Measurements from ENCODE around the gene DAGLA.

The DAGLA gene

GRCh38 chr11:61791737-61792309 lies 111.6 kb downstream of the DAGLA start:
- TF ChIP-seq CTCF (conservative IDR thresholded peaks at IDR 0.05; ENCODE audit: control insufficient read depth, insufficient read depth, low read depth, low read length): no peak
- peak overlapping the region; percentile 94 for H3K4me3 ChIP-seq (ENCODE audit: control insufficient read depth, low read depth, low read length)
- DNase-seq (ENCODE audit: low read depth): peak; percentile 96

DNA sequence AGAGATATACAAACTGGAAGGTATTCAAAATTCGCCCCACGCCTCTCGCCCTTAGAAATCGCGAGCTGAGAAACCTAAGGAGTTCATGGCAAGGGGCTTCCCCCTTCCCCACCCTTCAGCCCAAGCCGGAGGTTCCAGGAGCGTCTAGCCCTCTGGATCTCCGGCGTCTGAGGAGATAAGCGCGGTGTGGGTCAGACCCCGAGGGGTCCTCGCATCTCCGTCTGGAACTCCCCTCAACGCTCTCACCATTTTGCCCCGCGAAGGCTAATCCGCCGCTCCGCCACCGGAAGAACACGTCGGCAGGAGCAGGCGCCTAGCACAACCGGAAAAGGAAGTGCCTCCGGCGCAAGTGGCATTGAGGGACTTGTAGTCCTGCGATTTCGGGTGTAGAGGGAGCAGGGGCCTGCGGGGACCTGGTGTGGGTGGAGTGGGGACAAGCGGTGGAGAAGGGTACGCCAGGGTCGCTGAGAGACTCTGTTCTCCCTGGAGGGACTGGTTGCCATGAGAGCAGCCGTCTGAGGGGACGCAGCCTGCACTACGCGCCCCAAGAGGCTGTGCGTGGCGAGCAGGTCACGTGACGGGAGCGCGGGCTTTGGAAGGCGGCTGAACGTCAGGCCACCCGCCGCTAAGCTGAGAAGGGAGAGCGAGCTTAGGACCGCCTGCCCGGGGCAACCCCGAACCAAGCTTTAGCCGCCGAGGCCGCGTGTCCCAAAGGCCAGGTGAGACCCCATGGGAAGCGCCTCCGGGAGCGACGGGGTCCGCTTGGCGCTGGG lies 112.3 kb downstream of the DAGLA start, which contains the start of the genes FEN1 and TMEM258:
TSS of gene FEN1 (plus strand) at position 602 of the 773 bp plus-strand sequence. CDS start 2,451 bp downstream, outside the sequence.
TSS of gene TMEM258 (minus strand) at position 290 of the 773 bp plus-strand sequence. CDS start at position 249, 41 bp downstream.
- DNase-seq (ENCODE audit: low read depth): peak; percentile 92
- peak within 1 kb of the TSS; percentile 94 for H3K4me3 ChIP-seq (ENCODE audit: control insufficient read depth, low read depth, low read length)
- no peak for TF ChIP-seq CTCF (conservative IDR thresholded peaks at IDR 0.05; ENCODE audit: control insufficient read depth, insufficient read depth, low read depth, low read length)

GRCh38 chr11:61793083-61793828 lies 113.1 kb downstream of the DAGLA start:
- peak overlapping the region; percentile 94 for H3K4me3 ChIP-seq (ENCODE audit: control insufficient read depth, low read depth, low read length)
- DNase-seq (ENCODE audit: low read depth): peak; percentile 8
- TF ChIP-seq CTCF (conservative IDR thresholded peaks at IDR 0.05; ENCODE audit: control insufficient read depth, insufficient read depth, low read depth, low read length): no peak

GRCh38 chr11:61793829-61794204 lies 113.6 kb downstream of the DAGLA start:
- peak overlapping the region; percentile 94 for H3K4me3 ChIP-seq (ENCODE audit: control insufficient read depth, low read depth, low read length)
- DNase-seq (ENCODE audit: low read depth): no peak
- TF ChIP-seq CTCF (conservative IDR thresholded peaks at IDR 0.05; ENCODE audit: control insufficient read depth, insufficient read depth, low read depth, low read length): no peak

DNA sequence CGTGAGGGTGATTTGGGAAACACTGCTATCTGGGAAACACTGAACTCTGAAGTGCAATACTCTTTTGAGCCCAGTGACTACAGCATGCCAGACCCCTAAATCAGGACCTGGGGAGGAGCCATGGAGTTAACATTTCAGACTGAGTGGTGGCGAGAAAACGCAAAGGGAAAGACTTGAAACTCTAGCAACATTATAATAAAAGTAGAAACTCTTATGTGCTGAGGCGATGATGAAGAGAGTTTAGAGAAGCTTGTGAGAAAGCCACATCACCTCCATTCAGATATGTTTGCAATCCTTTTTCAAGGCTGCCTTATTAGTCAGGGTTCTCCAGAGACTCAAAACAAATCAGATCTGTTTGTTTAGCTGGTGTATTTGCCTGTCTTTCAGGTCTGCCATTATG lies 114.4 kb downstream of the DAGLA start:
- TF ChIP-seq CTCF (conservative IDR thresholded peaks at IDR 0.05; ENCODE audit: control insufficient read depth, insufficient read depth, low read depth, low read length): no peak
- H3K4me3 ChIP-seq (ENCODE audit: control insufficient read depth, low read depth, low read length): no peak overlapping the region
- peak; percentile 10 for DNase-seq (ENCODE audit: low read depth)

DNA sequence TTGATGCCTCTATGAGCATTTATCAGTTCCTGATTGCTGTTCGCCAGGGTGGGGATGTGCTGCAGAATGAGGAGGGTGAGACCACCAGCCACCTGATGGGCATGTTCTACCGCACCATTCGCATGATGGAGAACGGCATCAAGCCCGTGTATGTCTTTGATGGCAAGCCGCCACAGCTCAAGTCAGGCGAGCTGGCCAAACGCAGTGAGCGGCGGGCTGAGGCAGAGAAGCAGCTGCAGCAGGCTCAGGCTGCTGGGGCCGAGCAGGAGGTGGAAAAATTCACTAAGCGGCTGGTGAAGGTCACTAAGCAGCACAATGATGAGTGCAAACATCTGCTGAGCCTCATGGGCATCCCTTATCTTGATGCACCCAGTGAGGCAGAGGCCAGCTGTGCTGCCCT lies 115.3 kb downstream of the DAGLA start:
- no peak overlapping the region for H3K4me3 ChIP-seq (ENCODE audit: control insufficient read depth, low read depth, low read length)
- DNase-seq (ENCODE audit: low read depth): no peak
- no peak for TF ChIP-seq CTCF (conservative IDR thresholded peaks at IDR 0.05; ENCODE audit: control insufficient read depth, insufficient read depth, low read depth, low read length)
